Adrenal gland (tissue), 12 donors: ENCODE data around the gene SCML1. TPM values are rescaled to one million over a fixed set of nuclear protein-coding genes. Genes with fewer than 3 reads are reported as not detected.
"Not testable (repeated sequence)": the region's sequence is repeated elsewhere in the genome, so short reads cannot be mapped to it uniquely, and the experiment has no call there.

Experiments used
- DNase-seq, 7 donors: peaks; one replicate each; pipeline ENCODE4 v3.0.0-alpha.2; 2019 to 2020
- H3K27ac ChIP-seq, 5 donors: fragments of 200-600 bp; sonication (generic) in 4 of 5; 1 replicate in 3 of 5; 2 replicates in 2 of 5; pipeline versions ENCODE4 v1.5.1 to v1.8.0; 2016 to 2020; ENCODE audit warnings: mild to moderate bottlenecking in 1 of 5
- H3K27me3 ChIP-seq: fragments of 200-600 bp; 2 replicates; pipeline ENCODE4 v1.8.0; 2021
- H3K36me3 ChIP-seq, 2 donors: fragments of 200-600 bp; replicated peaks in 1 of 2; 1 replicate in 1 of 2; 2 replicates in 1 of 2; pipeline versions ENCODE4 v1.5.1 to v1.8.0; 2018 to 2022
- H3K4me1 ChIP-seq, 2 donors: fragments of 200-600 bp; replicated peaks in 1 of 2; 1 replicate in 1 of 2; 2 replicates in 1 of 2; pipeline versions ENCODE4 v1.5.1 to v1.8.0; 2018 to 2021
- H3K4me3 ChIP-seq, 4 donors: fragments of 200-600 bp; sonication (generic) in 3 of 4; one replicate each; pipeline ENCODE4 v1.5.1; 2016 to 2018
- H3K9me3 ChIP-seq, 3 donors: fragments of 200-600 bp; sonication (generic) in 1 of 3; replicated peaks in 1 of 3; 1 replicate in 2 of 3; 2 replicates in 1 of 3; pipeline versions ENCODE4 v1.5.1 to v1.8.0; 2016 to 2021
- POLR2A ChIP-seq, 2 donors: fragments of 450-650 bp; IDR thresholded peaks; one replicate each; pipeline ENCODE4 v1.6.1; 2017; ENCODE audit warnings: antibody characterized with exemption in 2 of 2, mild to moderate bottlenecking in 2 of 2, moderate library complexity in 1 of 2
- WGBS, 4 donors: extraction: QIAGEN DNeasy Blood & Tissue Kit in 2 of 4; methylation state at CpG; one replicate each; pipeline versions ENCODE4 v1.1.5 to v1.1.7; 2013 to 2017; 5-methylcytosine and 5-hydroxymethylcytosine counted together
- intact Hi-C, 2 donors: fragments of 100-400 bp; cut with DNase I; formaldehyde crosslinking; loops; one replicate each; pipeline versions ENCODE4 v1.14.1 to v1.15.0; 2022 to 2023
- polyA plus RNA-seq, 3 donors: library from polyadenylated mRNA; stranded (reverse); fragments of 200-250 nt in 2 of 3; fragments of 350-450 nt in 1 of 3; fragmentation: Illumina TruSeq in 1 of 3; extraction: RNeasy Lipid Tissue Mini Kit (QIAGEN cat#74804) in 1 of 3; gene quantifications; one replicate each; pipeline ENCODE4 v1.2.3, GENCODE V29; 2013 to 2014
- total RNA-seq, 9 donors: library from RNA; depleted of rRNA in 4 of 9; stranded (reverse); fragments of >200 nt in 4 of 9; fragments of 120-200 nt in 1 of 9; fragmentation: NEBNext Ultra II Directional in 1 of 9; extraction: Animal tissue kit (Norgen Biotek cat#: 25700) in 1 of 9; gene quantifications; one replicate each; pipeline versions ENCODE4 v1.1.0 to v1.2.4, GENCODE V29; 2013 to 2023
- TF ChIP-seq, protein P1 (sequence below), 6 experiments: fragments of 450-650 bp in 4 of 6; fragments of 200-600 bp in 2 of 6; sonication (generic) in 1 of 6; IDR thresholded peaks; 1 replicate in 5 of 6; 2 replicates in 1 of 6; pipeline versions ENCODE4 v1.5.1 to v1.8.0; 2016 to 2021; ENCODE audit warnings: antibody characterized with exemption in 6 of 6, mild to moderate bottlenecking in 2 of 6, moderate library complexity in 1 of 6
- donor health status: healthy with polysubstance abuse.
- donor health status: Bipolar disorder and iron deficiency.
- donor health status: DM: yes; HTN: yes; CAD: no.
- donor health status: DM: no; HTN: no; CAD: no.
- donor health status: DM: no; HTN: no; CAD: no.
- donor health status: DM: yes; HTN: yes; CAD: no.

The SCML1 gene
- total and polyA plus RNA-seq, 12 donors: 5.4 to 41.2 (median 15.9) TPM

- Histone ChIP-seq H3K27me3 (peaks cover 17% of the 10 kb centered on the region), H3K4me1 (no peaks in the 10 kb centered on the region), H3K36me3 (no peaks in the 10 kb centered on the region), H3K9me3 (no peaks in the 10 kb centered on the region), H3K27ac (no peak overlapping the region), H3K4me3 (no peak overlapping the region)
- TF ChIP-seq, protein P1, sequence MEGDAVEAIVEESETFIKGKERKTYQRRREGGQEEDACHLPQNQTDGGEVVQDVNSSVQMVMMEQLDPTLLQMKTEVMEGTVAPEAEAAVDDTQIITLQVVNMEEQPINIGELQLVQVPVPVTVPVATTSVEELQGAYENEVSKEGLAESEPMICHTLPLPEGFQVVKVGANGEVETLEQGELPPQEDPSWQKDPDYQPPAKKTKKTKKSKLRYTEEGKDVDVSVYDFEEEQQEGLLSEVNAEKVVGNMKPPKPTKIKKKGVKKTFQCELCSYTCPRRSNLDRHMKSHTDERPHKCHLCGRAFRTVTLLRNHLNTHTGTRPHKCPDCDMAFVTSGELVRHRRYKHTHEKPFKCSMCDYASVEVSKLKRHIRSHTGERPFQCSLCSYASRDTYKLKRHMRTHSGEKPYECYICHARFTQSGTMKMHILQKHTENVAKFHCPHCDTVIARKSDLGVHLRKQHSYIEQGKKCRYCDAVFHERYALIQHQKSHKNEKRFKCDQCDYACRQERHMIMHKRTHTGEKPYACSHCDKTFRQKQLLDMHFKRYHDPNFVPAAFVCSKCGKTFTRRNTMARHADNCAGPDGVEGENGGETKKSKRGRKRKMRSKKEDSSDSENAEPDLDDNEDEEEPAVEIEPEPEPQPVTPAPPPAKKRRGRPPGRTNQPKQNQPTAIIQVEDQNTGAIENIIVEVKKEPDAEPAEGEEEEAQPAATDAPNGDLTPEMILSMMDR (IDR thresholded peaks at IDR 0.05): no peak
- no peak for TF ChIP-seq POLR2A (IDR thresholded peaks at IDR 0.05)
- no peak for DNase-seq
- intact Hi-C loops: no loop called here
- 69 to 77% (median 73%) methylated on average over 8 of the region's 8 CpGs for WGBS, 4 donors
Measured at GRCh38 chrX:17773221-17773876, 36.1 kb downstream of the SCML1 start.

GRCh38 chrX:17774053-17774452 lies 36.8 kb downstream of the SCML1 start:
- peaks cover 17% of the 10 kb centered on the region for H3K27me3 ChIP-seq
- H3K27ac ChIP-seq: no peak overlapping the region
- H3K4me1 ChIP-seq: no peaks in the 10 kb centered on the region
- no peak for DNase-seq
- intact Hi-C loops: no loop called here
- H3K4me3 ChIP-seq: no peak overlapping the region
- no peaks in the 10 kb centered on the region for H3K9me3 ChIP-seq
- TF ChIP-seq POLR2A (IDR thresholded peaks at IDR 0.05): no peak
- TF ChIP-seq, protein P1 (IDR thresholded peaks at IDR 0.05): no peak
- H3K36me3 ChIP-seq: no peaks in the 10 kb centered on the region
- 80 to 96% (median 89%) methylated on average over 1 of the region's 1 CpG for WGBS, 4 donors

- intact Hi-C loops: no loop called here
Measured at GRCh38 chrX:17778997-17779396, 41.7 kb downstream of the SCML1 start.

DNA sequence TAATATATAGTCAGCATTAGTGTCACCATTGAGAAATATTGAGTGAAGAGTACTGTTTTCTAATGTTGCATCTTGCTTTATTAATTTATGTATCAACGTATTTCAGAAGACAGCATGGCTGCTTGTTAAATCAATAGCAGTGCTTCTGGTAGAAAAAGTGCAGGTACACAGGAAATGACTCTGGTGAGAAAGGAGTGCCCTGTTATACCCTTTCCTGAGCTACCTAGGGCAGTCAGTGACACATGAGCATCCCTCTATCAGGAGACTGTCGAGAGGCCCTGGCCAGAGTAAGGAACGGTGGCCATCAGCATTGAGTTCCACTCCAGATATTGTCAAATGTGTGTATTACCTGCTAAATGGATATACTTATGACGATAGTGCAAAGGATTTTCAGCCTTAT lies 42.1 kb downstream of the SCML1 start:
- Histone ChIP-seq H3K27me3 (no peaks in the 10 kb centered on the region), H3K4me1 (no peaks in the 10 kb centered on the region), H3K4me3 (no peak overlapping the region), H3K9me3 (no peaks in the 10 kb centered on the region), H3K27ac (no peak overlapping the region), H3K36me3 (no peaks in the 10 kb centered on the region)
- 80 to 93% (median 89%) methylated on average over 2 to 4 of the region's 4 CpGs for WGBS, 4 donors
- DNase-seq: no peak
- TF ChIP-seq, protein P1 (IDR thresholded peaks at IDR 0.05): no peak
- no peak for TF ChIP-seq POLR2A (IDR thresholded peaks at IDR 0.05)
- intact Hi-C loops: no loop called here

More at GRCh38 chrX:17778997-17779396, 41.7 kb downstream of the SCML1 start:
- Histone ChIP-seq H3K4me1 (no peaks in the 10 kb centered on the region), H3K27ac (no peak overlapping the region), H3K4me3 (no peak overlapping the region), H3K9me3 (no peaks in the 10 kb centered on the region), H3K36me3 (no peaks in the 10 kb centered on the region), H3K27me3 (peaks cover under 1% of the 10 kb centered on the region)
- TF ChIP-seq POLR2A (IDR thresholded peaks at IDR 0.05): no peak
- TF ChIP-seq, protein P1 (IDR thresholded peaks at IDR 0.05): no peak
- DNase-seq: no peak
- WGBS, 4 donors: 63 to 83% (median 70%) methylated on average over 1 to 2 of the region's 2 CpGs

DNA sequence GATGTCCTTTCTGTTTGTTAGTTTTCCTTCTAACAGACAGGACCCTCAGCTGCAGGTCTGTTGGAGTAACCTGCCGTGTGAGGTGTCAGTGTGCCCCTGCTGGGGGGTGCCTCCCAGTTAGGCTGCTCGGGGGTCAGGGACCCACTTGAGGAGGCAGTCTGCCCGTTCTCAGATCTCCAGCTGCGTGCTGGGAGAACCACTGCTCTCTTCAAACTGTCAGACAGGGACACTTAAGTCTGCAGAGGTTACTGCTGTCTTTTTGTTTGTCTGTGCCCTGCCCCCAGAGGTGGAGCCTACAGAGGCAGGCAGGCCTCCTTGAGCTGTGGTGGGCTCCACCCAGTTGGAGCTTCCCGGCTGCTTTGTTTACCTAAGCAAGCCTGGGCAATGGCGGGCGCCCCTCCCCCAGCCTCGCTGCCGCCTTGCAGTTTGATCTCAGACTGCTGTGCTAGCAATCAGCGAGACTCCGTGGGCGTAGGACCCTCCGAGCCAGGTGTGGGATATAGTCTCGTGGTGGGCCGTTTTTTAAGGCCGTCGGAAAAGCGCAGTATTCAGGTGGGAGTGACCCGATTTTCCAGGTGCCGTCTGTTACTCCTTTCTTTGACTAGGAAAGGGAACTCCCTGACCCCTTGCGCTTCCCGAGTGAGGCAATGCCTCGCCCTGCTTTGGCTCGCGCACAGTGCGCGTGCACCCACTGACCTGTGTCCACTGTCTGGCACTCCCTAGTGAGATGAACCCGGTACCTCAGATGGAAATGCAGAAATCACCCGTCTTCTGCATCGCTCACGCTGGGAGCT lies 49.5 kb downstream of the SCML1 start:
- not testable (repeated sequence) for H3K9me3 ChIP-seq, H3K27ac ChIP-seq, H3K4me1 ChIP-seq, DNase-seq, H3K4me3 ChIP-seq, H3K36me3 ChIP-seq, H3K27me3 ChIP-seq
- WGBS, 4 donors: 61 to 78% (median 71%) methylated on average over 3 to 25 of the region's 31 CpGs
- intact Hi-C loops: loop anchor here in 1 of 2 donors (10.0 kb wide), 1 partner anchor 418 kb away; no protein-coding TSS in a partner anchor
